OCI-LY1 (cell line): Measurements from ENCODE around the gene ETS2.

ENCODE experiments used
- H2AFZ ChIP-seq: fragments of 200-600 bp; sonication (generic), shearing (Covaris generic); 2 replicates; pipeline ENCODE4 v1.6.0; 2014; ENCODE audit warnings: antibody characterized with exemption, mild to moderate bottlenecking, low read length
- H3F3A ChIP-seq: fragments of 200-600 bp; sonication (generic), shearing (Covaris generic); 2 replicates; pipeline ENCODE4 v1.6.0; 2014; ENCODE audit warnings: mild to moderate bottlenecking, antibody characterized with exemption, low read length, moderate library complexity; ENCODE audit not compliant: insufficient read depth
- H3K27ac ChIP-seq: fragments of 200-600 bp; sonication (generic); 2 replicates; pipeline ENCODE4 v1.5.1; 2014; ENCODE audit warnings: low read length, mixed run types, mild to moderate bottlenecking, low read depth; ENCODE audit not compliant: poor library complexity, severe bottlenecking
- H3K27me3 ChIP-seq: fragments of 200-600 bp; sonication (generic); 2 replicates; pipeline ENCODE4 v1.6.0; 2014; ENCODE audit warnings: antibody characterized with exemption, mild to moderate bottlenecking, low read length, moderate library complexity; ENCODE audit not compliant: insufficient read depth
- H3K36me3 ChIP-seq: fragments of 200-600 bp; sonication (generic); 2 replicates; pipeline ENCODE4 v1.6.1; 2014; ENCODE audit warnings: mild to moderate bottlenecking, antibody characterized with exemption, low read length, moderate library complexity, mixed read lengths; ENCODE audit not compliant: insufficient read depth
- H3K4me1 ChIP-seq: fragments of 200-600 bp; sonication (generic); 2 replicates; pipeline ENCODE4 v1.5.1; 2014; ENCODE audit warnings: mild to moderate bottlenecking, low read length, moderate library complexity; ENCODE audit not compliant: insufficient read depth, severe bottlenecking
- H3K4me2 ChIP-seq: fragments of 200-600 bp; sonication (generic), shearing (Covaris generic); 2 replicates; pipeline ENCODE4 v1.6.1; 2014; ENCODE audit warnings: low read length
- H3K4me3 ChIP-seq: fragments of 200-600 bp; sonication (generic); 2 replicates; pipeline ENCODE4 v1.5.1; 2014; ENCODE audit warnings: low read length, low read depth, mild to moderate bottlenecking, mixed read lengths; ENCODE audit not compliant: poor library complexity, severe bottlenecking
- H3K79me2 ChIP-seq: fragments of 200-600 bp; shearing (Covaris generic); 2 replicates; pipeline ENCODE4 v1.6.1; 2016; ENCODE audit warnings: mixed run types, low read length, mixed read lengths; ENCODE audit not compliant: insufficient read depth
- H3K9ac ChIP-seq: fragments of 200-600 bp; sonication (generic), shearing (Covaris generic); 2 replicates; pipeline ENCODE4 v1.6.1; 2014; ENCODE audit warnings: mild to moderate bottlenecking, low read length, mixed read lengths
- H3K9me2 ChIP-seq: fragments of 200-600 bp; sonication (generic), shearing (Covaris generic); 2 replicates; pipeline ENCODE4 v1.6.1; 2014; ENCODE audit warnings: low read depth, mild to moderate bottlenecking, low read length, mixed read lengths
- H3K9me3 ChIP-seq: fragments of 200-600 bp; shearing (Covaris generic); 2 replicates; pipeline ENCODE4 v1.6.1; 2014; ENCODE audit warnings: low read length, mixed read lengths
- H4K20me1 ChIP-seq: fragments of 200-600 bp; sonication (generic), shearing (Covaris generic); 2 replicates; pipeline ENCODE4 v1.6.0; 2016; ENCODE audit warnings: mild to moderate bottlenecking, low read length; ENCODE audit not compliant: insufficient read depth
- EZH2 ChIP-seq: fragments of 200-600 bp; sonication (generic), shearing (Covaris generic); IDR thresholded peaks from 2 replicates; pipeline ENCODE4 v1.8.0; 2017; ENCODE audit warnings: borderline replicate concordance, mixed run types, mild to moderate bottlenecking, antibody characterized with exemption, low read length, moderate library complexity, mixed read lengths
- TF ChIP-seq, protein P1 (sequence below): fragments of 200-600 bp; sonication (generic), shearing (Covaris generic); IDR thresholded peaks from 2 replicates; pipeline ENCODE4 v1.5.1; 2017; ENCODE audit warnings: mild to moderate bottlenecking, antibody characterized with exemption, low read length, moderate library complexity, mixed read lengths

ETS2 gene

DNA sequence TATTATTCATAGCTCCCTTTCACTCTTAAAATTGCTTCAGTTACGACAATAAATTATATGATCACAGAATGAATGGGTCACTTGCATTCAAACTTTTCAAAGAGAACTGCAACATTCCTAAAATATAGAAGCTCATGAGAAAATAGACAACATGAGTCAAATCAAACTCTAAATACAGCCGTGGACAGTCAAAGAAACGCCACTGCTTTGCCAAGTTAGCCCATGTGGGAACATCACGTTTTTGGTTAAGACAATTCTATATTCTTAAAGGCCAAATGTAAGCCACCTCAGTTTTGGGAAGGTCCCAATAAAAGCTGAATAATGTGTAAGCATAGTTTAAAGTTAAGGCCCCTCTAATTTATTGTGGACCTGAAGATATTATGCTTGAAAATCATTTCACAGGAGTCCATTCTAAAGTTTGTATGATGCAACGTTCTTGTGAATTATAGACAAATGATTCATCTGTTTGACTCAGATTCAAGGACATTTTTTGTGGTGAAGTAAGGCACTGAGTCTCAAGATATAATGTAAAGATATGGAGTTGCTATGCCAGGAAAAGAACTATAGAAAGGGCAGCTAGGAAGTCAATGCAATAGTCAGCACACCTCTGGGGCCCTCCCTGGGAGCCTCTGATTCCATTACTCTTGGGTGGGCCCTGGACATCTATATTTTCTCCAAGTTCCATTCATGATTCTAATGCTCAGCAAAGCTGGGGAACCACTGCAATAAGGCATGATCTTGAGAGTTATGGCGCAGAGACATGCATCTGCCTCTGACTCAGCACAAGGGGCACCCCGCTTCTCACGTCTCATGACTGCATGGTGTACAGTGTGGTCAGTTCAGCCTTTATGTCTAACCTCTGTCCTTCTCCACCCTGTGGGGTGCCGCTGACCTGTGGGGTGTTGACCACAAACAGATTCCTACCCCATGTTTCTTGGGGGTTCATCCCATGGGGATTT lies 33.9 kb downstream of the ETS2 start:
- H3K27ac ChIP-seq: no peak overlapping the region
- H2AFZ ChIP-seq: no peak overlapping the region
- H3K79me2 ChIP-seq: no peaks in the 10 kb centered on the region
- no peaks in the 10 kb centered on the region for H3F3A ChIP-seq
- no peak overlapping the region for H3K4me3 ChIP-seq
- no peak overlapping the region for H3K9ac ChIP-seq
- H3K9me2 ChIP-seq: no peaks in the 10 kb centered on the region
- no peaks in the 10 kb centered on the region for H4K20me1 ChIP-seq
- H3K4me1 ChIP-seq: peaks cover 33% of the 10 kb centered on the region
- TF ChIP-seq, protein P1, sequence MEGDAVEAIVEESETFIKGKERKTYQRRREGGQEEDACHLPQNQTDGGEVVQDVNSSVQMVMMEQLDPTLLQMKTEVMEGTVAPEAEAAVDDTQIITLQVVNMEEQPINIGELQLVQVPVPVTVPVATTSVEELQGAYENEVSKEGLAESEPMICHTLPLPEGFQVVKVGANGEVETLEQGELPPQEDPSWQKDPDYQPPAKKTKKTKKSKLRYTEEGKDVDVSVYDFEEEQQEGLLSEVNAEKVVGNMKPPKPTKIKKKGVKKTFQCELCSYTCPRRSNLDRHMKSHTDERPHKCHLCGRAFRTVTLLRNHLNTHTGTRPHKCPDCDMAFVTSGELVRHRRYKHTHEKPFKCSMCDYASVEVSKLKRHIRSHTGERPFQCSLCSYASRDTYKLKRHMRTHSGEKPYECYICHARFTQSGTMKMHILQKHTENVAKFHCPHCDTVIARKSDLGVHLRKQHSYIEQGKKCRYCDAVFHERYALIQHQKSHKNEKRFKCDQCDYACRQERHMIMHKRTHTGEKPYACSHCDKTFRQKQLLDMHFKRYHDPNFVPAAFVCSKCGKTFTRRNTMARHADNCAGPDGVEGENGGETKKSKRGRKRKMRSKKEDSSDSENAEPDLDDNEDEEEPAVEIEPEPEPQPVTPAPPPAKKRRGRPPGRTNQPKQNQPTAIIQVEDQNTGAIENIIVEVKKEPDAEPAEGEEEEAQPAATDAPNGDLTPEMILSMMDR: no peak
- TF ChIP-seq EZH2: no peak
- H3K9me3 ChIP-seq: no peaks in the 10 kb centered on the region
- no peak overlapping the region for H3K4me2 ChIP-seq
- no peaks in the 10 kb centered on the region; the same call in 1 of the 2 replicates for H3K27me3 ChIP-seq
- H3K36me3 ChIP-seq: no peaks in the 10 kb centered on the region; the same call in 1 of the 2 replicates

DNA sequence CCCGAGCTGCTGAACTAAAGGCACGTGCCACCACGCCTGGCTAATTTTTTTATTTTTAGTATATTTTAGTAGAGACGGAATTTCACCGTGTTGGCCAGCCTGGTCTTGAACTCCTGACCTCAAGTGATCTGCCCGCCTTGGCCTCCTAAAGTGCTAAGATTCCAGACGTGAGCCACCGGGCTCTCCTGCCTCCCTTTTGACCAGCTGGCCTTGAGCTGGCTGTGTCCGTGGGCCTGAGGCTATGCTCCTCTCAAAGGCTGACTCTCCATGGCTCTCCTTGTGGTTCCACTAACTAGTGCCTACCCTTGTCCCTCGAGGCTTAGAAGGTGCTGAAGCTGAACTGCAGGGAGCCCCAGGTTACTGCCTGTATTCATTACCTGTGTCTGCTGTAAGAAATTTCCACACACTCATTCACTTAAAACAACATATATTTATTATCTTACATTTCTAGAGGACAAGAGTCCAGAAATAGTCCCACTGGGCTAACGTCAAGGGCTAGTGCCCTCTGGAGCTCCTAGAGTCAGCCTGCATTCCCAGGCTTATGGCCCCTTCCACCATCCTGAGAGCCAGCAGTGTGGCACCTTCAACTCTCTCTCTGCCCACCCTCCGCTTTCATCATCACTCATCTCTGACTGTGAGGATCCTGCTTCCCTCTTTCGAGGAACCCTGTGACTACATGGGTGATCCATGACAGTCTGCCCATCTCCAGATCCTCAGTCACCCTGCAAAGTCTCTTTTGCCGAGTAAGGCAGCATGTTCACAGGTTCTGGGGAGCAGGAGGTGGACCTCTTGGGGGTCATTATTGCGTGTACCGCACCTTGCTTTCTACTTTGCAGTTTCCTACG lies 34.9 kb downstream of the ETS2 start:
- Histone ChIP-seq H3K27me3 (no peaks in the 10 kb centered on the region; the same call in 1 of the 2 replicates), H3K9ac (no peak overlapping the region), H3K9me3 (no peaks in the 10 kb centered on the region), H3K27ac (no peak overlapping the region), H3K4me2 (no peak overlapping the region), H4K20me1 (no peaks in the 10 kb centered on the region), H3K4me1 (peaks cover 23% of the 10 kb centered on the region), H3K79me2 (no peaks in the 10 kb centered on the region), H2AFZ (no peak overlapping the region), H3K36me3 (no peaks in the 10 kb centered on the region; the same call in 1 of the 2 replicates), H3K4me3 (no peak overlapping the region), H3F3A (no peaks in the 10 kb centered on the region), H3K9me2 (no peaks in the 10 kb centered on the region)
- no peak for TF ChIP-seq EZH2
- TF ChIP-seq, protein P1: no peak

DNA sequence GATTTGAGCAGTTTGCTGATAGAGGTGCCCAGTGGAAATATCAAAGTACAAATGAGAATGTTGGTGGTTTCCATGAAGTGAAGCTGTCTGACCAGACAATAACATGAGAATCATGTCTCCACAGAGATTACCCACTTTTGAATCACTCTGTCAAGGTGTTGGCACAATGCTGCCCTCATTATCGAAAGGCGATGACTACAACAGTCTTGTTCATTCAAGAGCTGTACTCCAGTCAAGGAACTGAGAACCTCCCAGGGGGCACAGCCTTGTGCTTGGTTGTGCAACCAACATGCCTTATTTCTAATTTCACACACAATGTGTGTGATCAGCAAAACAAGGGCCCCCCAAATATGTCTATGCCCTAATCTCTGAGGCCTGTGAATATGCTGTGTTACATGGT lies 35.7 kb downstream of the ETS2 start:
- H3K36me3 ChIP-seq: no peaks in the 10 kb centered on the region; the same call in 1 of the 2 replicates

More for the DNA sequence above, 35.7 kb downstream of the ETS2 start:
- H3K4me3 ChIP-seq: no peak overlapping the region
- H2AFZ ChIP-seq: no peak overlapping the region
- H3K79me2 ChIP-seq: no peaks in the 10 kb centered on the region
- H3K27me3 ChIP-seq: no peaks in the 10 kb centered on the region; the same call in 1 of the 2 replicates
- no peak overlapping the region for H3K4me2 ChIP-seq
- H3F3A ChIP-seq: no peaks in the 10 kb centered on the region
- H3K9ac ChIP-seq: no peak overlapping the region
- peaks cover 21% of the 10 kb centered on the region for H3K4me1 ChIP-seq
- TF ChIP-seq EZH2: no peak
- TF ChIP-seq, protein P1: no peak
- H3K27ac ChIP-seq: no peak overlapping the region
- H4K20me1 ChIP-seq: no peaks in the 10 kb centered on the region
- H3K9me2 ChIP-seq: no peaks in the 10 kb centered on the region
- H3K9me3 ChIP-seq: no peaks in the 10 kb centered on the region
